SK-N-SH treated with all-trans-retinoic acid at 6 μM for 48 hours (cell line): Measurements from ENCODE around the gene SNX30.

Source experiments
- ATAC-seq: fragments of 200-7000 bp; cut with Tn5 transposase; 3 replicates; pipeline ENCODE4 v1.9.1; 2020; ENCODE audit warnings: mild to moderate bottlenecking, moderate library complexity
- ARNTL ChIP-seq: fragments of 450-650 bp; formaldehyde crosslinking; IDR thresholded peaks from 2 replicates; pipeline ENCODE4 v1.5.0; 2020; ENCODE audit warnings: low read depth, mild to moderate bottlenecking, moderate library complexity, borderline replicate concordance
- BACH2 ChIP-seq: fragments of 250-450 bp; sonication (Bioruptor Pico); IDR thresholded peaks from 2 replicates; pipeline ENCODE4 v1.9.0; 2021; ENCODE audit warnings: mild to moderate bottlenecking, borderline replicate concordance
- CREB5 ChIP-seq: fragments of 250-450 bp; sonication (Bioruptor Pico); IDR thresholded peaks from 2 replicates; pipeline ENCODE4 v1.5.1; 2020; ENCODE audit warnings: low read depth, mild to moderate bottlenecking, moderate library complexity
- CSDC2 ChIP-seq: fragments of 250-450 bp; sonication (Bioruptor Pico); IDR thresholded peaks from 2 replicates; pipeline ENCODE4 v1.5.0; 2020; ENCODE audit warnings: mild to moderate bottlenecking, moderate library complexity
- CSRNP3 ChIP-seq: fragments of 250-450 bp; sonication (Bioruptor Pico); IDR thresholded peaks from 2 replicates; pipeline ENCODE4 v1.5.1; 2021; ENCODE audit warnings: mild to moderate bottlenecking, moderate library complexity
- ESRRG ChIP-seq: fragments of 250-450 bp; sonication (Bioruptor Pico); IDR thresholded peaks from 2 replicates; pipeline ENCODE4 v1.6.1; 2021; ENCODE audit warnings: mild to moderate bottlenecking
- GLIS3 ChIP-seq: fragments of 250-450 bp; sonication (Bioruptor Pico); IDR thresholded peaks from 2 replicates; pipeline ENCODE4 v1.5.0; 2020; ENCODE audit warnings: mild to moderate bottlenecking, moderate library complexity
- ISL1 ChIP-seq: fragments of 250-450 bp; sonication (Bioruptor Pico); IDR thresholded peaks from 2 replicates; pipeline ENCODE4 v2.1.2; 2022; ENCODE audit warnings: mild to moderate bottlenecking, moderate library complexity
- OSR1 ChIP-seq: fragments of 250-450 bp; sonication (Bioruptor Pico); IDR thresholded peaks from 2 replicates; pipeline ENCODE4 v1.8.0; 2022; ENCODE audit warnings: moderate library complexity, mild to moderate bottlenecking, inconsistent platforms
- PATZ1 ChIP-seq: fragments of 250-450 bp; sonication (Bioruptor Pico); IDR thresholded peaks from 2 replicates; pipeline ENCODE4 v1.8.0; 2020; ENCODE audit warnings: mild to moderate bottlenecking, moderate library complexity, borderline replicate concordance
- POU6F1 ChIP-seq: fragments of 250-450 bp; sonication (Bioruptor Pico); IDR thresholded peaks from 2 replicates; pipeline ENCODE4 v1.8.0; 2021; ENCODE audit warnings: low read depth, mild to moderate bottlenecking, moderate library complexity, borderline replicate concordance
- PPARA ChIP-seq: fragments of 250-450 bp; sonication (Bioruptor Pico); IDR thresholded peaks from 2 replicates; pipeline ENCODE4 v1.5.0; 2020; ENCODE audit warnings: mild to moderate bottlenecking, borderline replicate concordance
- RARB ChIP-seq: fragments of 250-450 bp; sonication (Bioruptor Pico); IDR thresholded peaks from 2 replicates; pipeline ENCODE4 v1.8.0; 2021; ENCODE audit warnings: mild to moderate bottlenecking, moderate library complexity
- SNAI2 ChIP-seq: fragments of 250-450 bp; sonication (Bioruptor Pico); IDR thresholded peaks from 2 replicates; pipeline ENCODE4 v1.5.0; 2020; ENCODE audit warnings: mild to moderate bottlenecking, moderate library complexity
- TCF4 ChIP-seq: fragments of 250-450 bp; sonication (Bioruptor Pico); IDR thresholded peaks from 2 replicates; pipeline ENCODE4 v1.8.0; 2021; ENCODE audit warnings: mild to moderate bottlenecking, moderate library complexity, borderline replicate concordance
- TOX ChIP-seq: fragments of 250-450 bp; sonication (Bioruptor Pico); IDR thresholded peaks from 2 replicates; pipeline ENCODE4 v1.8.0; 2021; ENCODE audit warnings: mild to moderate bottlenecking, moderate library complexity, borderline replicate concordance
- ZC3H10 ChIP-seq: fragments of 250-450 bp; sonication (Bioruptor Pico); IDR thresholded peaks from 2 replicates; pipeline ENCODE4 v1.5.1; 2021; ENCODE audit warnings: mild to moderate bottlenecking, moderate library complexity
- ZFP3 ChIP-seq: fragments of 250-450 bp; sonication (Bioruptor Pico); IDR thresholded peaks from 2 replicates; pipeline ENCODE4 v1.5.0; 2020; ENCODE audit warnings: mild to moderate bottlenecking, moderate library complexity
- ZFP30 ChIP-seq: fragments of 450-650 bp; formaldehyde crosslinking; IDR thresholded peaks from 2 replicates; pipeline ENCODE4 v1.5.0; 2022; ENCODE audit warnings: mild to moderate bottlenecking, moderate library complexity
- ZNF565 ChIP-seq: fragments of 450-650 bp; formaldehyde crosslinking; conservative IDR thresholded peaks from 2 replicates; pipeline ENCODE4 v1.5.0; 2020; ENCODE audit warnings: low read depth, mild to moderate bottlenecking, moderate library complexity
- ZNF70 ChIP-seq: fragments of 450-650 bp; formaldehyde crosslinking; IDR thresholded peaks from 2 replicates; pipeline ENCODE4 v1.5.0; 2020; ENCODE audit warnings: mild to moderate bottlenecking, moderate library complexity
- ZNF8 ChIP-seq: fragments of 450-650 bp; formaldehyde crosslinking; IDR thresholded peaks from 2 replicates; pipeline ENCODE4 v1.5.0; 2020; ENCODE audit warnings: mild to moderate bottlenecking, moderate library complexity

Gene SNX30

GRCh38 chr9:112757282-112757883 is 6.8 kb downstream of the SNX30 start (continued):
- TF ChIP-seq PATZ1 (CRISPR knock-in tag) (no peak), POU6F1 (no peak), ARNTL (CRISPR knock-in tag) (no peak), ESRRG (no peak), ZNF8 (CRISPR knock-in tag) (no peak), CSDC2 (no peak), PPARA (no peak), TOX (CRISPR knock-in tag) (no peak), SNAI2 (CRISPR knock-in tag) (no peak)

- no peak for ATAC-seq
These were observed 7.4 kb downstream of the SNX30 start for GRCh38 chr9:112757940-112758339.

GRCh38 chr9:112760821-112761220 is 10.3 kb downstream of the SNX30 start:
- no peak for TF ChIP-seq GLIS3 (CRISPR knock-in tag)
- no peak for TF ChIP-seq ZFP30 (CRISPR knock-in tag)
- TF ChIP-seq CREB5 (CRISPR knock-in tag) = no peak
- no peak for TF ChIP-seq BACH2 (CRISPR knock-in tag)
- TF ChIP-seq ZFP3 (CRISPR knock-in tag) = no peak
- TF ChIP-seq ESRRG = no peak
- no peak for TF ChIP-seq TOX (CRISPR knock-in tag)
- no peak for TF ChIP-seq POU6F1
- TF ChIP-seq ISL1 (CRISPR knock-in tag) = no peak
- TF ChIP-seq SNAI2 (CRISPR knock-in tag) = no peak
- TF ChIP-seq ZNF565 (CRISPR knock-in tag) = no peak
- no peak for TF ChIP-seq ZC3H10 (CRISPR knock-in tag)
- TF ChIP-seq CSRNP3 = no peak
- TF ChIP-seq ZNF70 (CRISPR knock-in tag) = no peak
- no peak for TF ChIP-seq TCF4 (CRISPR knock-in tag)
- no peak for TF ChIP-seq RARB (CRISPR knock-in tag)
- TF ChIP-seq PATZ1 (CRISPR knock-in tag) = no peak
- no peak for TF ChIP-seq OSR1 (CRISPR knock-in tag)
- TF ChIP-seq PPARA = no peak
- no peak for TF ChIP-seq ZNF8 (CRISPR knock-in tag)
- TF ChIP-seq, all 23 proteins: peak for 0
- no peak for ATAC-seq

More at GRCh38 chr9:112757940-112758339, 7.4 kb downstream of the SNX30 start:
- TF ChIP-seq ZNF565 (CRISPR knock-in tag) = no peak
- TF ChIP-seq RARB (CRISPR knock-in tag) = no peak
- TF ChIP-seq ARNTL (CRISPR knock-in tag) = no peak
- TF ChIP-seq TOX (CRISPR knock-in tag) = no peak
- TF ChIP-seq GLIS3 (CRISPR knock-in tag) = no peak
- TF ChIP-seq OSR1 (CRISPR knock-in tag) = no peak
- TF ChIP-seq TCF4 (CRISPR knock-in tag) = no peak
- TF ChIP-seq ISL1 (CRISPR knock-in tag) = no peak
- TF ChIP-seq ZFP30 (CRISPR knock-in tag) = no peak
- no peak for TF ChIP-seq CSDC2
